ENCODE results near the gene RFESD. TPM values are rescaled to one million over a fixed set of nuclear protein-coding genes. Genes with fewer than 3 reads are reported as not detected.
A peak's percentile ranks its signal among the peaks of the same experiment; 100 is the strongest.
"Not testable (repeated sequence)": the region's sequence is repeated elsewhere in the genome, so short reads cannot be mapped to it uniquely, and the experiment has no call there.

Gene RFESD
- total RNA-seq, 1 donor from 2014 or later = 4.2 TPM

DNA sequence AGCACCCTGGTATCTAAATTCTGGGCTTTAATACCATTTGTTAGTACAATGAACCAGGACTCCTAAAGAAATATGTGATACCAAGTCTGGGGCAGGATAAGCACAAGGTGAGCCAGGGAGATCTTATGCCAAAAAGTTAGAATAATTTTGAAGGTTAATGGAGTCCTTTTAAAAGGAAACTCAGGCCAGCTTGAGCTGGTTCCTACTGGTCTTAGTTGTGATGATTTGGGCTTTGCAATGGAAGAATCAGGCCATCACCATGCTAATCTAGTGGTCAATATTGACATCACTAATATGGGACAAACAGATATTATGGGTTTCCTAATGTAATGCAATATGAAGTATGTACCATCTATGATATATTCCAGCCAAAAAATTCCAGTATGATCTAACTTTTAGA, 43.8 kb downstream of the RFESD start:
- peaks cover 4% of the 10 kb centered on the region for H3K4me1 Mint-ChIP-seq
- no peak for DNase-seq (ENCODE audit: low spot score in 2 of 2, unreplicated experiment in 2 of 2)
- TF ChIP-seq, protein P1, sequence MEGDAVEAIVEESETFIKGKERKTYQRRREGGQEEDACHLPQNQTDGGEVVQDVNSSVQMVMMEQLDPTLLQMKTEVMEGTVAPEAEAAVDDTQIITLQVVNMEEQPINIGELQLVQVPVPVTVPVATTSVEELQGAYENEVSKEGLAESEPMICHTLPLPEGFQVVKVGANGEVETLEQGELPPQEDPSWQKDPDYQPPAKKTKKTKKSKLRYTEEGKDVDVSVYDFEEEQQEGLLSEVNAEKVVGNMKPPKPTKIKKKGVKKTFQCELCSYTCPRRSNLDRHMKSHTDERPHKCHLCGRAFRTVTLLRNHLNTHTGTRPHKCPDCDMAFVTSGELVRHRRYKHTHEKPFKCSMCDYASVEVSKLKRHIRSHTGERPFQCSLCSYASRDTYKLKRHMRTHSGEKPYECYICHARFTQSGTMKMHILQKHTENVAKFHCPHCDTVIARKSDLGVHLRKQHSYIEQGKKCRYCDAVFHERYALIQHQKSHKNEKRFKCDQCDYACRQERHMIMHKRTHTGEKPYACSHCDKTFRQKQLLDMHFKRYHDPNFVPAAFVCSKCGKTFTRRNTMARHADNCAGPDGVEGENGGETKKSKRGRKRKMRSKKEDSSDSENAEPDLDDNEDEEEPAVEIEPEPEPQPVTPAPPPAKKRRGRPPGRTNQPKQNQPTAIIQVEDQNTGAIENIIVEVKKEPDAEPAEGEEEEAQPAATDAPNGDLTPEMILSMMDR (IDR thresholded peaks at IDR 0.05; ENCODE audit: unreplicated experiment) = no peak
- no peaks in the 10 kb centered on the region for H3K27me3 Mint-ChIP-seq (ENCODE audit: low read depth)
- no peaks in the 10 kb centered on the region for H3K36me3 Mint-ChIP-seq
- peaks cover 7% of the 10 kb centered on the region for H3K9me3 Mint-ChIP-seq
- no peak overlapping the region for H3K27ac Mint-ChIP-seq
- H3K4me3 Mint-ChIP-seq = no peak overlapping the region

- Mint-ChIP-seq H3K4me3 (no peak overlapping the region), H3K36me3 (no peaks in the 10 kb centered on the region), H3K4me1 (peaks cover 17% of the 10 kb centered on the region), H3K9me3 (no peaks in the 10 kb centered on the region), H3K27ac (peak overlapping the region; percentile 88), H3K27me3 (ENCODE audit: low read depth) (no peaks in the 10 kb centered on the region)
- TF ChIP-seq, protein P1 (IDR thresholded peaks at IDR 0.05; ENCODE audit: unreplicated experiment) = no peak
- no peak for DNase-seq (ENCODE audit: low spot score in 2 of 2, unreplicated experiment in 2 of 2)
These were observed 51.5 kb downstream of the RFESD start for GRCh38 chr5:95697781-95698681.

GRCh38 chr5:95699337-95699736, 52.8 kb downstream of the RFESD start:
- Mint-ChIP-seq H3K9me3 (no peaks in the 10 kb centered on the region), H3K27me3 (ENCODE audit: low read depth) (no peaks in the 10 kb centered on the region), H3K27ac (peak overlapping the region; percentile 1), H3K4me1 (peaks cover 22% of the 10 kb centered on the region), H3K4me3 (no peak overlapping the region), H3K36me3 (no peaks in the 10 kb centered on the region)
- no peak for DNase-seq (ENCODE audit: low spot score in 2 of 2, unreplicated experiment in 2 of 2)
- TF ChIP-seq, protein P1 (IDR thresholded peaks at IDR 0.05; ENCODE audit: unreplicated experiment) = no peak

GRCh38 chr5:95701074-95701473, 54.5 kb downstream of the RFESD start:
- DNase-seq (ENCODE audit: low spot score in 2 of 2, unreplicated experiment in 2 of 2) = no peak
- Mint-ChIP-seq H3K4me1 (peaks cover 22% of the 10 kb centered on the region), H3K27me3 (ENCODE audit: low read depth) (no peaks in the 10 kb centered on the region), H3K9me3 (no peaks in the 10 kb centered on the region), H3K4me3 (no peak overlapping the region), H3K27ac (no peak overlapping the region), H3K36me3 (no peaks in the 10 kb centered on the region)
- TF ChIP-seq, protein P1 (IDR thresholded peaks at IDR 0.05; ENCODE audit: unreplicated experiment) = no peak

- no peaks in the 10 kb centered on the region for H3K9me3 Mint-ChIP-seq
- no peak overlapping the region for H3K27ac Mint-ChIP-seq
- peaks cover 22% of the 10 kb centered on the region for H3K4me1 Mint-ChIP-seq
- H3K4me3 Mint-ChIP-seq = no peak overlapping the region
- H3K27me3 Mint-ChIP-seq (ENCODE audit: low read depth) = no peaks in the 10 kb centered on the region
- no peak for DNase-seq (ENCODE audit: low spot score in 2 of 2, unreplicated experiment in 2 of 2)
- no peaks in the 10 kb centered on the region for H3K36me3 Mint-ChIP-seq
- TF ChIP-seq, protein P1 (IDR thresholded peaks at IDR 0.05; ENCODE audit: unreplicated experiment) = no peak
These were observed 57.6 kb downstream of the RFESD start for GRCh38 chr5:95704150-95704549.

- H3K36me3 Mint-ChIP-seq; H3K27me3 Mint-ChIP-seq (ENCODE audit: low read depth); H3K4me3 Mint-ChIP-seq; H3K9me3 Mint-ChIP-seq; DNase-seq (ENCODE audit: low spot score in 2 of 2, unreplicated experiment in 2 of 2): not testable (repeated sequence)
- peaks cover 38% of the 10 kb centered on the region for H3K4me1 Mint-ChIP-seq
- H3K27ac Mint-ChIP-seq = peak overlapping the region; percentile 31
These were observed 59.6 kb downstream of the RFESD start for GRCh38 chr5:95706196-95706595.

Data from mesothelial cell of epicardium (in vitro differentiated cells).